PC-3 (cell line): ENCODE measurements around the gene CDH13.

Experiments
- EZH2 ChIP-seq: fragments of 300-600 bp; sonication (generic); IDR thresholded peaks from one replicate; pipeline ENCODE4 v1.6.1; 2017; ENCODE audit warnings: antibody characterized with exemption, mild to moderate bottlenecking, low read length; ENCODE audit not compliant: unreplicated experiment
- EZH2phosphoT487 ChIP-seq: fragments of 300-600 bp; sonication (generic); IDR thresholded peaks from 2 replicates; pipeline ENCODE4 v1.6.1; 2018; ENCODE audit warnings: mild to moderate bottlenecking, antibody characterized with exemption, low read length, borderline replicate concordance
- TF ChIP-seq, protein P1 (sequence below): fragments of 300-600 bp; sonication (generic); conservative IDR thresholded peaks from 2 replicates; pipeline ENCODE4 v1.5.1; 2017; ENCODE audit warnings: antibody characterized with exemption, low read depth, mild to moderate bottlenecking, low read length

DNA sequence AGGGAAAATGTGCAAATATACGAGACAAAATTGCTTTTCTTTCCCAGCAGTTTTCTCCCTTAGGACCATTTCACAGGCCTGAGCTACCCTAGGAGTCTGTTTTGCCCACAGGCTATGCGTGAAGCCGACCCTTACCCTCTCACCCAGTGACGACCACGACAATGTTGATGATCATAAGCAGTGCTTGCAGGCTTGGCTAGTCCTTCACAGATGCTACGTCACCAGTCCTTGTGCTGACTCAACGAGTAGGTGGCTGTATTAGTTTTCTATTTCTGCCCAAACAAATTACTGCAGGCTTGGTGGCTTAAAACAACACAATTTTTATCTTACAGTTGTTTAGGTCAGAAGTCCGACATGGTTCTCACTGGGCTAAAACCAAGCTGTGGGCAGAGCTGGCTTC is 606.4 kb downstream of the CDH13 start:
- TF ChIP-seq, protein P1, sequence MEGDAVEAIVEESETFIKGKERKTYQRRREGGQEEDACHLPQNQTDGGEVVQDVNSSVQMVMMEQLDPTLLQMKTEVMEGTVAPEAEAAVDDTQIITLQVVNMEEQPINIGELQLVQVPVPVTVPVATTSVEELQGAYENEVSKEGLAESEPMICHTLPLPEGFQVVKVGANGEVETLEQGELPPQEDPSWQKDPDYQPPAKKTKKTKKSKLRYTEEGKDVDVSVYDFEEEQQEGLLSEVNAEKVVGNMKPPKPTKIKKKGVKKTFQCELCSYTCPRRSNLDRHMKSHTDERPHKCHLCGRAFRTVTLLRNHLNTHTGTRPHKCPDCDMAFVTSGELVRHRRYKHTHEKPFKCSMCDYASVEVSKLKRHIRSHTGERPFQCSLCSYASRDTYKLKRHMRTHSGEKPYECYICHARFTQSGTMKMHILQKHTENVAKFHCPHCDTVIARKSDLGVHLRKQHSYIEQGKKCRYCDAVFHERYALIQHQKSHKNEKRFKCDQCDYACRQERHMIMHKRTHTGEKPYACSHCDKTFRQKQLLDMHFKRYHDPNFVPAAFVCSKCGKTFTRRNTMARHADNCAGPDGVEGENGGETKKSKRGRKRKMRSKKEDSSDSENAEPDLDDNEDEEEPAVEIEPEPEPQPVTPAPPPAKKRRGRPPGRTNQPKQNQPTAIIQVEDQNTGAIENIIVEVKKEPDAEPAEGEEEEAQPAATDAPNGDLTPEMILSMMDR = no peak
- TF ChIP-seq EZH2phosphoT487 (no peak), EZH2 (no peak)
